Measurements from ENCODE around the gene HNRNPUL2. TPM values are rescaled to one million over a fixed set of nuclear protein-coding genes. Genes with fewer than 3 reads are reported as not detected.

Gene HNRNPUL2
- total and polyA plus RNA-seq, 2 of the 8 experiments (the other 6 are each of a cell fraction or from before 2014, with no cell fraction given) = 14.9 to 46.4 TPM

DNA sequence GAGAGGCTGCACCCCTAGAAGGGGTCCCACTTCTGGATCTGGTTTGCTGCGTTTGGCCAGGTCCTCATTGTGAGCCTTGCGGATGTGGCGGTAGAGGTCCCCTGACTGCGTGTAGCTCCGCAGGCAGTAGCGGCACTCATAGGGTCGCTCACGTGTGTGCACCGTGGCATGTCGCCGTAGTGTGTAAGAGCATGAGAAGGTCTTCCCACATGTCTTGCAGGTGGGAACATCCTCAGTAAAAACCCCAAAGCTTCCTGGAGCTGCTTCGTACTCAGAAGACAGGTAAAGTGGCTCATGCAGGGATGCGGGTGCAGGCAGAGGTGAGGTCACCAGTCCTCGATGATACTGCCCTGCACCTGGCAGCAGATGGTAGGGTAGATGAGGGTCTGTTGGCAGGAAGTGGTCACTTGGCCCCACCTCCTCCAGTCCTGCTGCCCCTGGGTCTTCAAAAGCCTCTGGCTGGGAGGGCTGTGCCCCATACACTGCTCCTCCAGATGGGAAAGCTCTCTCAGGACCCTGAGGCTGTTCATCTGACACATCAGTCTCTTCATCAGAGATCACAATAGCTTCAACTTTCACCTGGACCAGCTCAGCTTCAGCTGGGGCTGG lies 25.0 kb upstream of the HNRNPUL2 start:
- Histone ChIP-seq H3K14ac (ENCODE audit: insufficient read length) (no peak overlapping the region), H3K18ac (ENCODE audit: extremely low read depth, low read length) (no peak overlapping the region), H3K4me3 (ENCODE audit: extremely low read depth in 1 of 4, insufficient read depth in 2 of 4, low read depth in 3 of 4, low read length in 4 of 4) (no peak overlapping the region), H3K27ac (ENCODE audit: low read depth, low read length) (no peak overlapping the region), H3K23me2 (ENCODE audit: low read depth, low read length) (no peaks in the 10 kb centered on the region; the same call in 1 of the 2 replicates), H3K27me3 (replicated peaks in 1 of 4; ENCODE audit: control insufficient read depth in 3 of 4, extremely low read depth in 1 of 4, insufficient read depth in 3 of 4, low read length in 3 of 4) (no peaks in the 10 kb centered on the region), H3K4me2 (ENCODE audit: insufficient read depth in 1 of 2, low read depth in 2 of 2, low read length in 2 of 2) (no peak overlapping the region; a peak in 1 of 4 replicates), H3K36me3 (ENCODE audit: control insufficient read depth in 2 of 4, insufficient read depth in 4 of 4, low read length in 3 of 4) (peaks cover 14 to 34% (median 19%) of the 10 kb centered on the region in 4 experiments), H4K5ac (ENCODE audit: insufficient read length, low read depth, low read length) (no peak overlapping the region), H2BK20ac (ENCODE audit: low read length) (no peak overlapping the region), H3K56ac (replicated peaks; ENCODE audit: insufficient read length, low read depth, low read length) (no peak overlapping the region), H2BK12ac (ENCODE audit: low read depth, low read length) (no peak overlapping the region), H2BK120ac (replicated peaks; ENCODE audit: low read depth, low read length) (no peak overlapping the region), H3K9ac (replicated peaks in 1 of 4; ENCODE audit: extremely low read depth in 1 of 4, low read depth in 3 of 4, low read length in 3 of 4) (no peak overlapping the region), H3K23ac (ENCODE audit: insufficient read length) (no peak overlapping the region), H4K8ac (ENCODE audit: extremely low read depth, insufficient read depth, low read length) (no peak overlapping the region), H3K4ac (replicated peaks; ENCODE audit: insufficient read length, low read depth, low read length) (no peak overlapping the region), H2AK5ac (ENCODE audit: low read depth, low read length) (no peak overlapping the region), H2AFZ (ENCODE audit: low read length) (no peak overlapping the region), H3K79me1 (ENCODE audit: low read depth, low read length) (peaks cover 16% of the 10 kb centered on the region), H2BK15ac (ENCODE audit: low read length) (no peak overlapping the region), H3K79me2 (ENCODE audit: control insufficient read depth in 1 of 2, insufficient read depth in 2 of 2, low read length in 2 of 2) (peaks cover 10 to 57% of the 10 kb centered on the region in 2 experiments), H3K9me3 (ENCODE audit: insufficient read depth in 2 of 2, low read depth in 1 of 2, low read length in 1 of 2) (no peaks in the 10 kb centered on the region), H4K20me1 (replicated peaks in 1 of 2; ENCODE audit: control insufficient read depth in 1 of 2, insufficient read depth in 2 of 2, low read length in 2 of 2) (peaks cover 14 to 22% of the 10 kb centered on the region in 2 experiments), H4K91ac (replicated peaks; ENCODE audit: insufficient read length, low read length) (no peak overlapping the region), H3K4me1 (replicated peaks in 1 of 4; ENCODE audit: control insufficient read depth in 3 of 4, insufficient read depth in 4 of 4, low read length in 3 of 4) (peaks cover 3 to 7% (median 4%) of the 10 kb centered on the region in 4 experiments), H2BK5ac (ENCODE audit: low read depth, low read length) (no peak overlapping the region)
- FAIRE-seq (no peak), DNase-seq (ENCODE audit: low read depth in 1 of 2, low spot score in 2 of 2) (no peak)
- TF ChIP-seq POLR2A (IDR thresholded peaks at IDR 0.05; ENCODE audit: control extremely low read depth in 1 of 2, low read depth in 2 of 2, low read length in 2 of 2) = no peak
- TF ChIP-seq JUN (IDR thresholded peaks at IDR 0.05; ENCODE audit: low read depth, low read length) = no peak
- TF ChIP-seq JUND (IDR thresholded peaks at IDR 0.05; ENCODE audit: low read length) = no peak
- TF ChIP-seq KDM5A (IDR thresholded peaks at IDR 0.05; ENCODE audit: low read length) = no peak
- TF ChIP-seq RAD21 (IDR thresholded peaks at IDR 0.05 in 1 of 2, conservative IDR thresholded peaks at IDR 0.05 in 1 of 2; ENCODE audit: low read depth in 2 of 2, low read length in 2 of 2) = no peak
- TF ChIP-seq MAFK (IDR thresholded peaks at IDR 0.05; ENCODE audit: low read depth, low read length) = no peak
- no peak for TF ChIP-seq SUZ12 (IDR thresholded peaks at IDR 0.05; ENCODE audit: low read length)
- ChIA-PET CTCF (ENCODE audit: partially characterized antibody) (interaction anchor here (0.6 to 5.4 kb wide), 10 partner anchors 10 to 80 kb away, joined by 3 to 48 read pairs (median 4); partner anchors contain the start of genes TAF6L, TEX54, TMEM179B and TTC9C), POLR2A (ENCODE audit: partially characterized antibody) (interaction anchor here (0.9 to 16.9 kb wide), 14 partner anchors 7 to 161 kb away, joined by 3 to 192 read pairs (median 10); partner anchors contain the start of genes BSCL2, GNG3, HNRNPUL2 and SLC3A2)
- WGBS, 2 experiments (ENCODE audit: extremely low coverage in 1 of 2, insufficient coverage in 1 of 2, insufficient read length in 1 of 2, insufficient replicate concordance in 2 of 2, low coverage in 1 of 2, low lambda C conversion rate in 2 of 2, missing lambda C conversion rate in 1 of 2) = 93% methylated on average over 14 of the region's 14 CpGs; no CpG with 5 or more reads in 1 of the 2 experiments
